ENCODE results near the gene NRCAM. TPM values are rescaled to one million over a fixed set of nuclear protein-coding genes. Genes with fewer than 3 reads are reported as not detected.
"Not testable (repeated sequence)": the region's sequence is repeated elsewhere in the genome, so short reads cannot be mapped to it uniquely, and the experiment has no call there.

NRCAM gene
- total and polyA plus RNA-seq, 8 donors: 10.6 to 36.7 (median 16.2) TPM

DNA sequence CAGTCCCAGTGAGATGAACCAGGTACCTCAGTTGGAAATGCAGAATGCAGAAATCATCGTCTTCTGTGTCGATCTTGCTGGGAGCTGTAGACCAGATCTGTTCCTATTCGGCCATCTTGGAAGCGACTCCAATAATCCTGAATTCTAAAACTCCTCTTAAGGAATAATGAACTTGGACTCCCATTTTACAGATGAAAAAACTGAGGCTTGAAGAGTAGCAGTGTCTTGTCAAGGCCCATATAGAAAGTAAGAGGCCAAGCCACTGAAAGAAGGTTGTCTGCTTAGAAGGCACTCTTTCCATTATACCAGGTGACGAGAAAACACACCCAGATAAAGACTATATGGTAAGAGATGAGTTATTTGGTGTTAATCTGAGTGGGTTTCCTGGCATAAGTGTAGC lies 177.5 kb downstream of the NRCAM start:
- TF ChIP-seq, protein P1, sequence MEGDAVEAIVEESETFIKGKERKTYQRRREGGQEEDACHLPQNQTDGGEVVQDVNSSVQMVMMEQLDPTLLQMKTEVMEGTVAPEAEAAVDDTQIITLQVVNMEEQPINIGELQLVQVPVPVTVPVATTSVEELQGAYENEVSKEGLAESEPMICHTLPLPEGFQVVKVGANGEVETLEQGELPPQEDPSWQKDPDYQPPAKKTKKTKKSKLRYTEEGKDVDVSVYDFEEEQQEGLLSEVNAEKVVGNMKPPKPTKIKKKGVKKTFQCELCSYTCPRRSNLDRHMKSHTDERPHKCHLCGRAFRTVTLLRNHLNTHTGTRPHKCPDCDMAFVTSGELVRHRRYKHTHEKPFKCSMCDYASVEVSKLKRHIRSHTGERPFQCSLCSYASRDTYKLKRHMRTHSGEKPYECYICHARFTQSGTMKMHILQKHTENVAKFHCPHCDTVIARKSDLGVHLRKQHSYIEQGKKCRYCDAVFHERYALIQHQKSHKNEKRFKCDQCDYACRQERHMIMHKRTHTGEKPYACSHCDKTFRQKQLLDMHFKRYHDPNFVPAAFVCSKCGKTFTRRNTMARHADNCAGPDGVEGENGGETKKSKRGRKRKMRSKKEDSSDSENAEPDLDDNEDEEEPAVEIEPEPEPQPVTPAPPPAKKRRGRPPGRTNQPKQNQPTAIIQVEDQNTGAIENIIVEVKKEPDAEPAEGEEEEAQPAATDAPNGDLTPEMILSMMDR (IDR thresholded peaks at IDR 0.05): no peak
- intact Hi-C loops (cut with DNase I): no loop called here
- Histone ChIP-seq H3K4me1 (no peaks in the 10 kb centered on the region), H3K4me3 (no peak overlapping the region), H3K27me3 (no peaks in the 10 kb centered on the region), H3K9me3 (no peaks in the 10 kb centered on the region), H3K36me3 (no peaks in the 10 kb centered on the region), H3K27ac (no peak overlapping the region)
- ATAC-seq (no peak), DNase-seq (no peak)

DNA sequence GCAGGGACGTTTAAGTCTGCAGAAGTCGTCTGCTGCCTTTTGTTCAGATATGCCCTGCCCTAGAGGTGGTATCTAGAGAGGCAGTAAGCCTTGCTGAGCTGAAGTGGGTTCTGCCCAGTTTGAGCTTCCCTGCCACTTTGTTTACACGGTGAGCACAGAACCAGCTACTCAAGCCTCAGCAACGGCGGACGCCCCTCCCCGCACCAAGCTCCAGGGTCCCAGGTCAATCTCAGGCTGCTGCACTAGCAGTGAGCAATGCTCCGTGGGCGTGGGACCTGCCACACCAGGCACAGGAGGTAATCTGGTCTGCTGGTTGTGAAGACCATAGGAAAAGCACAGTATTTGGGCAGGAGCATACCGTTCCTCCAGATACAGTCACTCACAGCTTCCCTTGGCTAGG lies 178.0 kb downstream of the NRCAM start:
- Histone ChIP-seq H3K4me1 (no peaks in the 10 kb centered on the region), H3K36me3 (no peaks in the 10 kb centered on the region), H3K9me3 (no peaks in the 10 kb centered on the region), H3K4me3 (no peak overlapping the region), H3K27ac (no peak overlapping the region), H3K27me3 (no peaks in the 10 kb centered on the region)
- ATAC-seq (no peak), DNase-seq (no peak)
- TF ChIP-seq, protein P1 (IDR thresholded peaks at IDR 0.05): no peak
- intact Hi-C loops (cut with DNase I): no loop called here

DNA sequence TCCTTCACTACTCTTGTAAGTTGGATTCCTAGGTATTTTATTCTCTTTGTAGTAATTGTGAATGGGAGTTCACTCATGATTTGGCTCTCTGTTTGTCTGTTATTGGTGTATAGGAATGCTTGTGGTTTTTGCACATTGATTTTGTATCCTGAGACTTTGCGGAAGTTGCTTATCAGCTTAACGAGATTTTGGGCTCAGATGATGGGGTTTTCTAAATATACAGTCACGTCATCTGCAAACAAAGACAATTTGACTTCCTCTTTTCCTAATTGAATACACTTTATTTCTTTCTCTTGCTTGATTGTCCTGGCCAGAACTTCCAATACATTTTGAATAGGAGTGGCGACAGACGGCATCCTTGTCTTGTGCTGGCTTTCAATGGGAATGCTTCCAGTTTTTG lies 181.8 kb downstream of the NRCAM start:
- H3K27ac ChIP-seq; ATAC-seq; DNase-seq; H3K9me3 ChIP-seq; H3K27me3 ChIP-seq; H3K36me3 ChIP-seq; intact Hi-C loops (cut with DNase I); H3K4me3 ChIP-seq; H3K4me1 ChIP-seq: not testable (repeated sequence)

DNA sequence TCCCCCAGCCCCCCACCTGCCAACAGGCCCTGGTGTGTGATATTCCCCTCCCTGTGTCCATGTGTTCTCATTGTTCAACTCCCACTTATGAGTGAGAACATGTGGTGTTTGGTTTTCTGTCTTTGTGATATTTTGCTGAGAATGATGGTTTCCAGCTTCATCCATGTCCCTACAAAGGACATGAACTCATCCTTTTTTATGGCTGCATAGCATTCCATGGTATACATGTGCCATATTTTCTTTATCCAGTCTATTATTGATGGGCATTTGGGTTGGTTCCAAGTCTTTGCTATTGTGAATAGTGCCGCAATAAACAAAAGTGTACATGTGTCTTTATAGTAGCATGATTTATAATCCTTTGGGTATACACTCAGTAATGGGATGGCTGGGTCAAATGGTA lies 183.3 kb downstream of the NRCAM start:
- H3K4me3 ChIP-seq; H3K9me3 ChIP-seq; H3K4me1 ChIP-seq; H3K36me3 ChIP-seq; intact Hi-C loops (cut with DNase I); H3K27me3 ChIP-seq; H3K27ac ChIP-seq; ATAC-seq; DNase-seq: not testable (repeated sequence)

DNA sequence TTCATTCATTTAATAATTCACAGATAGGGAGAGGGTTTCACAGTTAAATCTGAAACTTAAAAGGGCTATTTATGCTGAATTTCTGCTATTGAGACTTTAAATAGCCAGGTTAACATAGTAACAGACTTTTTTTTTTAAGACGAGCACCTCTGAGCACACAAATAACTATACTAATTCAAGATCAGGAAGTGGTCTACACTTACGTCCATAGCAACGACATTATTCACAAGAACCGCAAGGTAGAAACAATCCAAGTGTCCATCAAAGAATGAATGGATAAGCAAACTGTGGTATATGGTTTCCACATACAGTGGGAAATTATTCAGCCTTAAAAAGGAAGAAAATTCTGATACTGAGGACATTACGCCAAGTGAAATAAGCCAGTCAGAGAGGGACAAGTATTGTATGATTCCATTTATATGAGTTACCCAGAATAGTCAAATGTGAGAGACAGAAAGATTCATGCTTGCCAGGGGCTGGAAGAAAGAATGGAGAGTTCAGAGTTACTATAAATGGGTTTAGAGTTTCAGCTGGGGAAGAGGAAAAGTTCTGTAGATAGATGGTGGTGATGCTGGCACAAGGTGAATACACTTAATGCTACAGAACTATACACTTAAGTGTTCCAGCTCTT lies 185.7 kb downstream of the NRCAM start:
- Histone ChIP-seq H3K27me3 (no peaks in the 10 kb centered on the region), H3K9me3 (no peaks in the 10 kb centered on the region), H3K27ac (no peak overlapping the region), H3K4me1 (no peaks in the 10 kb centered on the region), H3K36me3 (no peaks in the 10 kb centered on the region), H3K4me3 (no peak overlapping the region)
- intact Hi-C loops (cut with DNase I): no loop called here
- no peak for DNase-seq
- ATAC-seq: no peak
- TF ChIP-seq, protein P1 (IDR thresholded peaks at IDR 0.05): no peak

DNA sequence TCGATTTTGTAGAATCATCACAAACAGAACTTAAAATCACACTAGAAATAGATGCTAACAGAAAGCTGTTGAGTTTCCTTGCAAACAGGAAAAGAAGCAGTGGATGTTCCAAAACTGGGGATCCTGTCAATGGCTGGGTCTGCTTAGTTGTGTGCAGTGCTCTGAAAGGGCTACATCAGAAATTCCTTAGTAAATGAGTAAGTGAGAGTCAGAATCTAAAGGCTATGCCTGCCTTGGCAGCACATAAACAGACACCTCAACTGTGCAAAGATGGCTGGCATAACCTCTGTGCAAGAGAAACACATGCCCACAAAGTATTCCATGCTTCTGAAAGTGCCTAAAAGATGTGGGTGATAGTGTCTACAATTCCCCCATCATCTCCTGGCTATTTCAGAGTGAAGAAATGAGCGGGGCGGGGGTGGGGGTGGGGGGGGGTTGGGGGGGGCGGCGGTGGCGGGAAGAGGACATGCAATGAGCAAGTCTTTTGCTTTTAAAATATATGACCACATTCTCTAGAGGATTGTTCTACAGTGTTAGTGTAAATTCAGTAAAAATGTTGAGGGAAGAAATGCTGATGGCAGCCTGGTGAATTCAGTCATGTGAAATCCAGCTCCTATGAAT lies 187.9 kb downstream of the NRCAM start:
- H3K4me1 ChIP-seq: no peaks in the 10 kb centered on the region
- no peaks in the 10 kb centered on the region for H3K27me3 ChIP-seq
- H3K36me3 ChIP-seq: no peaks in the 10 kb centered on the region
- ATAC-seq: no peak
- intact Hi-C loops (cut with DNase I): no loop called here
- no peak for DNase-seq
- no peaks in the 10 kb centered on the region for H3K9me3 ChIP-seq
- H3K4me3 ChIP-seq: no peak overlapping the region
- TF ChIP-seq, protein P1 (IDR thresholded peaks at IDR 0.05): no peak
- no peak overlapping the region for H3K27ac ChIP-seq
